Hepatocyte (in vitro differentiated cells): ENCODE results near the gene MAG.

Experiments used
- EZH2 ChIP-seq: fragments of 200-600 bp; sonication (generic); IDR thresholded peaks from 2 replicates; pipeline ENCODE4 v1.6.1; 2016; ENCODE audit warnings: antibody characterized with exemption, mild to moderate bottlenecking, borderline replicate concordance
- EZH2phosphoT487 ChIP-seq: fragments of 200-600 bp; sonication (generic); IDR thresholded peaks from one replicate; pipeline ENCODE4 v1.6.1; 2018; ENCODE audit warnings: antibody characterized with exemption, mild to moderate bottlenecking, low read depth, moderate library complexity; ENCODE audit not compliant: unreplicated experiment, severe bottlenecking
- TF ChIP-seq, protein P1 (sequence below): fragments of 200-600 bp; sonication (generic); IDR thresholded peaks from 2 replicates; pipeline ENCODE4 v1.5.1; 2016; ENCODE audit warnings: antibody characterized with exemption, mild to moderate bottlenecking; ENCODE audit not compliant: poor library complexity

GRCh38 chr19:35347930-35348298, 56.0 kb downstream of the MAG start:
- TF ChIP-seq, protein P1, sequence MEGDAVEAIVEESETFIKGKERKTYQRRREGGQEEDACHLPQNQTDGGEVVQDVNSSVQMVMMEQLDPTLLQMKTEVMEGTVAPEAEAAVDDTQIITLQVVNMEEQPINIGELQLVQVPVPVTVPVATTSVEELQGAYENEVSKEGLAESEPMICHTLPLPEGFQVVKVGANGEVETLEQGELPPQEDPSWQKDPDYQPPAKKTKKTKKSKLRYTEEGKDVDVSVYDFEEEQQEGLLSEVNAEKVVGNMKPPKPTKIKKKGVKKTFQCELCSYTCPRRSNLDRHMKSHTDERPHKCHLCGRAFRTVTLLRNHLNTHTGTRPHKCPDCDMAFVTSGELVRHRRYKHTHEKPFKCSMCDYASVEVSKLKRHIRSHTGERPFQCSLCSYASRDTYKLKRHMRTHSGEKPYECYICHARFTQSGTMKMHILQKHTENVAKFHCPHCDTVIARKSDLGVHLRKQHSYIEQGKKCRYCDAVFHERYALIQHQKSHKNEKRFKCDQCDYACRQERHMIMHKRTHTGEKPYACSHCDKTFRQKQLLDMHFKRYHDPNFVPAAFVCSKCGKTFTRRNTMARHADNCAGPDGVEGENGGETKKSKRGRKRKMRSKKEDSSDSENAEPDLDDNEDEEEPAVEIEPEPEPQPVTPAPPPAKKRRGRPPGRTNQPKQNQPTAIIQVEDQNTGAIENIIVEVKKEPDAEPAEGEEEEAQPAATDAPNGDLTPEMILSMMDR, result no peak
- no peak for TF ChIP-seq EZH2
- TF ChIP-seq EZH2phosphoT487, result no peak
